OCI-LY7 (cell line): Measurements from ENCODE around the gene ATP8B4. TPM values are rescaled to one million over a fixed set of nuclear protein-coding genes. Genes with fewer than 3 reads are reported as not detected.

Source experiments
- BruUV-seq: library from RNA; stranded (reverse); fragments of 400-500 nt; replicated peaks from 2 replicates; lab custom pipeline; 2021; lab: Mats Ljungman, UMichigan
- CTCF ChIA-PET: fragments of 300-600 bp; sonication (Branson Sonifier 250); formaldehyde crosslinking; loops from one replicate; lab custom pipeline; 2022; ENCODE audit warnings: antibody characterized with exemption; ENCODE audit not compliant: unreplicated experiment; lab: Charles Lee
- POLR2A ChIA-PET: fragments of 300-600 bp; sonication (Branson Sonifier 250); formaldehyde crosslinking; loops from one replicate; lab custom pipeline; 2022; ENCODE audit warnings: antibody characterized with exemption; lab: Charles Lee
- DNase-seq: peaks from one replicate; pipeline ENCODE4 v3.0.0-alpha.2; 2015; ENCODE audit warnings: low spot score
- H2AFZ ChIP-seq: fragments of 200-600 bp; sonication (generic), shearing (Covaris generic); 2 replicates; pipeline ENCODE4 v1.6.1; 2014; ENCODE audit warnings: mild to moderate bottlenecking, antibody characterized with exemption, low read length, moderate library complexity
- H3K27ac ChIP-seq: fragments of 200-600 bp; sonication (generic); 2 replicates; pipeline ENCODE4 v1.5.1; 2014; ENCODE audit warnings: mixed run types, low read depth, mild to moderate bottlenecking, moderate library complexity, low read length, inconsistent platforms; ENCODE audit not compliant: poor library complexity, severe bottlenecking
- H3K36me3 ChIP-seq: fragments of 200-600 bp; sonication (generic); 2 replicates; pipeline ENCODE4 v1.6.1; 2014; ENCODE audit warnings: mild to moderate bottlenecking, antibody characterized with exemption, low read length, moderate library complexity, mixed read lengths; ENCODE audit not compliant: insufficient read depth
- H3K4me1 ChIP-seq: fragments of 200-600 bp; sonication (generic); 2 replicates; pipeline ENCODE4 v1.5.1; 2014; ENCODE audit warnings: mild to moderate bottlenecking, low read length; ENCODE audit not compliant: insufficient read depth, poor library complexity, severe bottlenecking
- H3K4me2 ChIP-seq: fragments of 200-600 bp; sonication (generic); 2 replicates; pipeline ENCODE4 v1.6.1; 2014; ENCODE audit warnings: mild to moderate bottlenecking, low read length
- H3K4me3 ChIP-seq: fragments of 200-600 bp; sonication (generic); 2 replicates; pipeline ENCODE4 v1.5.1; 2014; ENCODE audit warnings: mild to moderate bottlenecking, low read depth, low read length; ENCODE audit not compliant: poor library complexity, severe bottlenecking
- H3K79me2 ChIP-seq: fragments of 200-600 bp; sonication (generic); 2 replicates; pipeline ENCODE4 v1.6.1; 2016; ENCODE audit warnings: low read depth, mild to moderate bottlenecking, low read length, moderate library complexity, mixed read lengths; ENCODE audit not compliant: insufficient read depth
- H3K9me2 ChIP-seq: fragments of 200-600 bp; sonication (generic); 2 replicates; pipeline ENCODE4 v1.6.1; 2016; ENCODE audit warnings: mild to moderate bottlenecking, low read length, mixed read lengths; ENCODE audit not compliant: insufficient read depth
- H3K9me3 ChIP-seq: fragments of 200-600 bp; sonication (generic); 2 replicates; pipeline ENCODE4 v1.6.1; 2014; ENCODE audit warnings: mild to moderate bottlenecking, mixed run types, low read length, mixed read lengths
- H4K20me1 ChIP-seq: fragments of 200-600 bp; sonication (generic); 2 replicates; pipeline ENCODE4 v1.6.1; 2014; ENCODE audit warnings: mild to moderate bottlenecking, antibody characterized with exemption, low read length, moderate library complexity, mixed read lengths; ENCODE audit not compliant: insufficient read depth
- EZH2phosphoT487 ChIP-seq: fragments of 200-600 bp; sonication (generic); IDR thresholded peaks from 2 replicates; pipeline ENCODE4 v1.6.1; 2018; ENCODE audit warnings: low read depth, borderline replicate concordance, mild to moderate bottlenecking, mixed run types, antibody characterized with exemption, low read length, moderate library complexity, mixed read lengths
- intact Hi-C: fragments of 100-400 bp; cut with micrococcal nuclease; formaldehyde crosslinking; loops from one replicate; pipeline ENCODE4 v1.10.0; 2022; ENCODE audit not compliant: unreplicated experiment
- total RNA-seq, 2 experiments: library from RNA; depleted of rRNA in 1 of 2; stranded (reverse); fragments of >200 nt in 1 of 2; shearing (Covaris generic) in 1 of 2; gene quantifications; 2 replicates each; pipeline ENCODE4 v1.2.3, GENCODE V29; 2014 to 2022
- TF ChIP-seq, protein P1 (sequence below): fragments of 200-600 bp; sonication (generic); conservative IDR thresholded peaks from 2 replicates; pipeline ENCODE4 v1.5.1; 2014; ENCODE audit warnings: mild to moderate bottlenecking, antibody characterized with exemption, low read length, moderate library complexity, mixed read lengths

ATP8B4 gene
- total RNA-seq, 2 experiments from 2014 or later = not detected

DNA sequence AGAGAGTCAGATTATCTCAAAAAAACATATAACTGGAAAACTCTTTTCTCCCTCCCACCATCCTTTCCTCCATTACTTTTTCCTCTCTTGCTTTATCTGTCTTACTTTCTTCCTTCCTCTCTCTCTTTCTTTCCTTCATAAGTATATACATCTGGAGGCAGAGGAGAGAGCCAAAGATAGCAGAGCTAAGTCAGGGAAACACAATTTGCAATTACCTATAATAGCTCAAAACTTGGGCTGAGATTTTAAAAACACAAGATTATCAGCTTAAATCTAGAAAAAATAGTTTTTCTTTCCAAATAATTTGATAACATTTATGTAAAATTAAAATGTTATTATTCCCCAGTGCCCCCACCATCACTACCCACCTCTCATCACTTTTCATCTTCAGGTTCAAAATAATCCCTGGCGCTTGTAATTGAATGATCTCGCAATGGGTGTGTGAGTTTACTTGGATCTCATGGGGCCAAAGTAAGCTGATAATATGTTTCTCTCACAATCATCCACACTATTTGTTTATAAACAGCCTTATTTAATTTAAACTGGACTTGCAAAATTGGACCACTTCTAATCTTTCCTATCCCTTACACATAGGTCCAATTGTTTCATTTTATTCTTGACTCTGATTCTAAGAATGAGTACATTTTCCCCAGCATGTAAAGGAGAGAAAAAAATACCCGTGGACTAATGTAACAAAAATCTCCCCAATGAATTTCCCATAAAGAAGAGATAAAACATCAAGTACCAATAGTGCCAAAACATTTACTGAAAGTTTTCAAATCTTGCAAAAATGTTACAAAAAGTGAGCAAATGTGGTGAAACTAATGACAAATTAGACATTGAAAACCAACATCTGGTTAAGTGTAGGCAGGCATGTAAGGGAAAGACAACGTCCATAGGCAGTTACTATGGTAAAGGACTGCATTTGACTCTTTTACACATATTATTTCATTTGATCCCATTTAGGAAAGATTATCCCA lies 261.2 kb downstream of the ATP8B4 start:
- no peaks in the 10 kb centered on the region for H3K9me3 ChIP-seq
- H4K20me1 ChIP-seq = no peaks in the 10 kb centered on the region
- no peaks in the 10 kb centered on the region for H3K4me1 ChIP-seq
- H3K9me2 ChIP-seq = no peaks in the 10 kb centered on the region
- no peak for TF ChIP-seq EZH2phosphoT487
- TF ChIP-seq, protein P1, sequence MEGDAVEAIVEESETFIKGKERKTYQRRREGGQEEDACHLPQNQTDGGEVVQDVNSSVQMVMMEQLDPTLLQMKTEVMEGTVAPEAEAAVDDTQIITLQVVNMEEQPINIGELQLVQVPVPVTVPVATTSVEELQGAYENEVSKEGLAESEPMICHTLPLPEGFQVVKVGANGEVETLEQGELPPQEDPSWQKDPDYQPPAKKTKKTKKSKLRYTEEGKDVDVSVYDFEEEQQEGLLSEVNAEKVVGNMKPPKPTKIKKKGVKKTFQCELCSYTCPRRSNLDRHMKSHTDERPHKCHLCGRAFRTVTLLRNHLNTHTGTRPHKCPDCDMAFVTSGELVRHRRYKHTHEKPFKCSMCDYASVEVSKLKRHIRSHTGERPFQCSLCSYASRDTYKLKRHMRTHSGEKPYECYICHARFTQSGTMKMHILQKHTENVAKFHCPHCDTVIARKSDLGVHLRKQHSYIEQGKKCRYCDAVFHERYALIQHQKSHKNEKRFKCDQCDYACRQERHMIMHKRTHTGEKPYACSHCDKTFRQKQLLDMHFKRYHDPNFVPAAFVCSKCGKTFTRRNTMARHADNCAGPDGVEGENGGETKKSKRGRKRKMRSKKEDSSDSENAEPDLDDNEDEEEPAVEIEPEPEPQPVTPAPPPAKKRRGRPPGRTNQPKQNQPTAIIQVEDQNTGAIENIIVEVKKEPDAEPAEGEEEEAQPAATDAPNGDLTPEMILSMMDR = no peak
- H3K79me2 ChIP-seq = no peaks in the 10 kb centered on the region
- H3K27ac ChIP-seq = no peak overlapping the region
- BruUV-seq = no TSS peak
- H3K4me2 ChIP-seq = no peak overlapping the region
- ChIA-PET CTCF (no interaction called here), POLR2A (interaction anchor here (0.7 kb wide), 1 partner anchor 44 kb away, joined by 4 read pairs; no protein-coding TSS in a partner anchor)
- H3K4me3 ChIP-seq = no peak overlapping the region
- H3K36me3 ChIP-seq = no peaks in the 10 kb centered on the region
- intact Hi-C loops = no loop called here
- H2AFZ ChIP-seq = no peak overlapping the region
- DNase-seq = no peak

DNA sequence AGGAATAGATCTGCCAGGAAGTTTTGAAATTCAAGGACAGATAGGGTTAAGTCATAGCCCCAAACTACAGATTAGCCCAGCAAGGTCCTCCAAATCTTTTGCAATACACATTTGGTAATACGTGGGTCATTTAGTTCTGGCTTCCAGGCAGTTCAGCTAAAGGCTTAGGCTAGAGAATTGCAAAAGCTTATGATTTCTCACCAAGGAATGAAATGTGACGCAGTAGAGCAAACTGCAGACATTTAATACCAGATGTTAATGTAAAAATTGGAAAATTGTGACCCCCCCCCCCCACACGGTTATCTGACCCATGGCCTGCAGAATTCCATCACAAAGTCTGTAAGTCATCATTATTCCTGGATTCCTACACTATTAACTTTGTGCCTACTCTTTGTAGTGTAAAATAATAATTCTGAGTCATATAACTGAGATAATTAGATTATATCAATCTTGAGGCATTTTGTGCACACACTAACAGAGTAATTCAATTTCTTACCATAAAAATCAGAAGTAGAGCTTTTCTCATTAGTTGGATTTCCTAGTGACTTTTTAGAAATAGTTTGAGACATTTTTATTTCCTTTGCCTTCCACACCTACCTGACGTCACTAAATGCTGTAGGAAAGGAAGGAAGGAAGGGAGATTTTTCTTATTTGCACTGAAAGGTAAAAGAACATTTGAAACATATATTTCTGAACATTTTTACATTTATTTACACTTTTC lies 263.0 kb downstream of the ATP8B4 start:
- intact Hi-C loops = no loop called here
- ChIA-PET POLR2A (no interaction called here), CTCF (no interaction called here)
- no peak overlapping the region for H2AFZ ChIP-seq
- no peaks in the 10 kb centered on the region for H3K79me2 ChIP-seq
- H3K4me3 ChIP-seq = no peak overlapping the region
- H4K20me1 ChIP-seq = no peaks in the 10 kb centered on the region
- BruUV-seq = no TSS peak
- no peaks in the 10 kb centered on the region for H3K9me3 ChIP-seq
- no peaks in the 10 kb centered on the region for H3K9me2 ChIP-seq
- no peaks in the 10 kb centered on the region for H3K4me1 ChIP-seq
- H3K27ac ChIP-seq = no peak overlapping the region
- no peak overlapping the region for H3K4me2 ChIP-seq
- TF ChIP-seq, protein P1 = no peak
- no peak for TF ChIP-seq EZH2phosphoT487
- no peaks in the 10 kb centered on the region for H3K36me3 ChIP-seq
- DNase-seq = no peak
